ENCODE results near the gene ANXA5. TPM values are rescaled to one million over a fixed set of nuclear protein-coding genes. Genes with fewer than 3 reads are reported as not detected.
A peak's percentile ranks its signal among the peaks of the same experiment; 100 is the strongest.

ANXA5 gene
- total and polyA plus RNA-seq, 3 donors from 2014 or later = 193 to 264 (median 250) TPM

- Histone ChIP-seq H3K9me3 (no peaks in the 10 kb centered on the region), H3K4me1 (no peaks in the 10 kb centered on the region), H3K27me3 (no peaks in the 10 kb centered on the region), H3K27ac (no peak overlapping the region), H3K4me3 (no peak overlapping the region), H3K36me3 (ENCODE audit: low read depth, missing control alignments) (no peaks in the 10 kb centered on the region)
- WGBS, 2 donors = 93 to 96% methylated on average over 3 of the region's 3 CpGs
- no peak for DNase-seq
- intact Hi-C loops (cut with DNase I; ENCODE audit: low total_unique reads) = no loop called here
- TF ChIP-seq POLR2A (IDR thresholded peaks at IDR 0.05) (no peak), CTCF (IDR thresholded peaks at IDR 0.05) (no peak)
Measured at GRCh38 chr4:121701263-121701662, 4.5 kb upstream of the ANXA5 start.

- intact Hi-C loops (cut with DNase I; ENCODE audit: low total_unique reads) = no loop called here
Measured at GRCh38 chr4:121698236-121698671, 1.5 kb upstream of the ANXA5 start.

GRCh38 chr4:121697564-121697963, 784 bp upstream of the ANXA5 start:
- WGBS, 2 donors = 9 to 12% methylated on average over 9 of the region's 9 CpGs
- Histone ChIP-seq H3K27ac (peak overlapping the region; percentile 94 to 97), H3K9me3 (no peaks in the 10 kb centered on the region), H3K4me3 (peak overlapping the region; percentile 84 to 99), H3K27me3 (no peaks in the 10 kb centered on the region), H3K36me3 (ENCODE audit: low read depth, missing control alignments) (no peaks in the 10 kb centered on the region), H3K4me1 (peaks cover 22% of the 10 kb centered on the region)
- intact Hi-C loops (cut with DNase I; ENCODE audit: low total_unique reads) = no loop called here
- TF ChIP-seq POLR2A (IDR thresholded peaks at IDR 0.05) (no peak), CTCF (IDR thresholded peaks at IDR 0.05) (no peak)
- DNase-seq = no peak

More at GRCh38 chr4:121698236-121698671, 1.5 kb upstream of the ANXA5 start:
- DNase-seq = no peak
- Histone ChIP-seq H3K27me3 (no peaks in the 10 kb centered on the region), H3K4me1 (peaks cover 17% of the 10 kb centered on the region), H3K4me3 (peak overlapping the region in 1 of 2 donors; percentile 99), H3K9me3 (no peaks in the 10 kb centered on the region), H3K36me3 (ENCODE audit: low read depth, missing control alignments) (no peaks in the 10 kb centered on the region), H3K27ac (no peak overlapping the region)
- 33 to 44% methylated on average over 5 of the region's 5 CpGs for WGBS, 2 donors
- TF ChIP-seq POLR2A (IDR thresholded peaks at IDR 0.05) (no peak), CTCF (IDR thresholded peaks at IDR 0.05) (no peak)

- Histone ChIP-seq H3K27me3 (no peaks in the 10 kb centered on the region), H3K9me3 (no peaks in the 10 kb centered on the region), H3K27ac (peak overlapping the region; percentile 94 to 97), H3K36me3 (ENCODE audit: low read depth, missing control alignments) (no peaks in the 10 kb centered on the region), H3K4me3 (peak overlapping the region; percentile 84 to 99), H3K4me1 (peaks cover 33% of the 10 kb centered on the region)
- peak; percentile 86 for DNase-seq
- WGBS, 2 donors = 0% methylated on average over 12 to 26 of the region's 26 CpGs
- intact Hi-C loops (cut with DNase I; ENCODE audit: low total_unique reads) = no loop called here
- no peak for TF ChIP-seq CTCF (IDR thresholded peaks at IDR 0.05)
- no peak for TF ChIP-seq POLR2A (IDR thresholded peaks at IDR 0.05)
Measured at GRCh38 chr4:121696170-121696580, 605 bp downstream of the ANXA5 start.

- TF ChIP-seq POLR2A (IDR thresholded peaks at IDR 0.05) = no peak
- no peak for TF ChIP-seq CTCF (IDR thresholded peaks at IDR 0.05)
- Histone ChIP-seq H3K9me3 (no peaks in the 10 kb centered on the region), H3K27me3 (no peaks in the 10 kb centered on the region), H3K4me1 (peaks cover 56% of the 10 kb centered on the region), H3K36me3 (ENCODE audit: low read depth, missing control alignments) (no peaks in the 10 kb centered on the region), H3K4me3 (no peak overlapping the region), H3K27ac (no peak overlapping the region)
- no peak for DNase-seq
- intact Hi-C loops (cut with DNase I; ENCODE audit: low total_unique reads) = no loop called here
- 73 to 75% methylated on average over 4 of the region's 4 CpGs for WGBS, 2 donors
Measured at GRCh38 chr4:121693886-121694285, 2.9 kb downstream of the ANXA5 start.
